HUDEP-2 (cell line): ENCODE results near the gene ERC2.

Experiments used
- DNase-seq, 76 experiments: peaks; one replicate each; lab custom pipeline; 2025; ENCODE audit not compliant: unreplicated experiment in 76 of 76; lab: John Stamatoyannopoulos, UW

ERC2 gene

GRCh38 chr3:55639896-55640765 lies 828.1 kb downstream of the ERC2 start:
- DNase-seq = no peak

- no peak for DNase-seq
These were observed 829.1 kb downstream of the ERC2 start for GRCh38 chr3:55639143-55639542.

GRCh38 chr3:55637906-55638638 lies 830.2 kb downstream of the ERC2 start:
- no peak for DNase-seq

- DNase-seq = no peak
These were observed 831.7 kb downstream of the ERC2 start for GRCh38 chr3:55636300-55637195.

- no peak for DNase-seq
These were observed 833.9 kb downstream of the ERC2 start for GRCh38 chr3:55634345-55634744.

- no peak for DNase-seq
These were observed 834.9 kb downstream of the ERC2 start for GRCh38 chr3:55633333-55633732.

- DNase-seq = no peak
These were observed 836.4 kb downstream of the ERC2 start for GRCh38 chr3:55631766-55632331.

- DNase-seq = no peak
These were observed 837.4 kb downstream of the ERC2 start for GRCh38 chr3:55630921-55631299.

GRCh38 chr3:55630280-55630920 lies 837.9 kb downstream of the ERC2 start:
- DNase-seq = no peak

GRCh38 chr3:55629432-55629831 lies 838.8 kb downstream of the ERC2 start:
- DNase-seq = peak in 20 of 76 experiments; percentile 1 to 27 (median 4)

- DNase-seq = no peak
These were observed 842.0 kb downstream of the ERC2 start for GRCh38 chr3:55626279-55626665.

GRCh38 chr3:55624238-55624637 lies 844.0 kb downstream of the ERC2 start:
- DNase-seq = no peak

GRCh38 chr3:55623786-55624185 lies 844.5 kb downstream of the ERC2 start:
- DNase-seq = no peak

- DNase-seq = no peak
These were observed 845.5 kb downstream of the ERC2 start for GRCh38 chr3:55622733-55623132.

- no peak for DNase-seq
These were observed 846.2 kb downstream of the ERC2 start for GRCh38 chr3:55622116-55622515.

GRCh38 chr3:55621648-55622047 lies 846.6 kb downstream of the ERC2 start:
- DNase-seq = no peak

- DNase-seq = no peak
These were observed 847.2 kb downstream of the ERC2 start for GRCh38 chr3:55621026-55621422.

GRCh38 chr3:55620351-55621025 lies 847.8 kb downstream of the ERC2 start:
- DNase-seq = no peak

GRCh38 chr3:55619046-55619808 lies 849.0 kb downstream of the ERC2 start:
- DNase-seq = no peak
